NCI-H524 treated with DMSO at 0.1 percent for 48 hours (cell line): ENCODE data around the gene KLF7.

Experiments used
- DNase-seq: peaks from one replicate; lab custom pipeline; 2025; lab: John Stamatoyannopoulos, UW

The KLF7 gene

DNA sequence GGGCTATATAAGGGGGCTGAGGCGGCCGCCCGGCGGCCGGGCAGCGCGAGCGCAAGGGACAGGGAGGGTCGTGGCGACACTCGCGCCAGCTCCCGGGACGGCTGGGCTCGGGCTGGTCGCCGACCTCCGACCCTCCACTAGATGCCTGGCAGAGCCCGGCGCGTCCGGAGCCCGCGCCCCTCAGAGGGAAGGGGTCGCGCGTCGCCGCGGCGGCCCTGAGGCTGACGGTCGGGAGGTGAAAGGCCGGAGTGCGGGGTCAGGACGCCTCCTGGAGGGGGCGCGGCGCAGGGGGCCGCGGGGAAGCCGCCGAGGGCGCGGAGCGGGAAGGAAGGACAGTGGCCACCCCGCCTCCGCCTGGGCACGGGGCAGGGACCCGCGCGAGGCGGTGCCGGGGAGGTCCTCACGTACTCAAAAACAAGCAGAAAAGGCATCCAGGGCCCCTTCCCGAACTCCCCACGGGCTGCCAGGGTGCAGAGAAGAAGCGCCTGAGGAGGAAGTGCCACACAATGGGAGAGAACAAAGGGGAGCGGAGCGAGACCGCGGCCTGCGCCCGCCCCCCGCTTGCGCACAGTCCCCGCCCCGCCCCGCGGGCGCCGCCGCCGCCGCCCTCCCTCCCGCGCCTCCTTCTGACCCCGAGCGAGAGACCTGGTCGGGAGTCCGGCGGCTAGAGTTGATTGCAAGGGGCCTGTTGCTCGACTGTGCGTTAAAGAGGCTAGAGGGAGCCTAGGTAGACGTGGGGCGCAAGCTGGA lies 776 bp upstream of the KLF7 start:
- DNase-seq = no peak

DNA sequence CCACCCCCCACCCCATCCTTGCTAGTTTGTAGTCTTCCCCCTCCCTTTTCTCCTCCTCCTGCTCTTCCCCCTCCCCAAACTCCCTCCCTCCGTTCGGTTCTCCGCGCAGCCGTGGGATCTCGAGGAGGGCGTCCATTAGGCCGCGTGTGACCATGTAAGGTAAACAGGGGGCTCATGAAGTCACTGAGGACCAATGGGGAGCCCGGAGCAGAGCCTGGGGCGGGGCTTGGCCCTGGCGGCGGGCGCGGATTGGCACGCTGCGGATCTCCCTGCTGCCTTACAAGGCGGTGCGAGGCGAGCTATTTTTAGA lies 246 bp upstream of the KLF7 start:
- peak; percentile 77 for DNase-seq

DNA sequence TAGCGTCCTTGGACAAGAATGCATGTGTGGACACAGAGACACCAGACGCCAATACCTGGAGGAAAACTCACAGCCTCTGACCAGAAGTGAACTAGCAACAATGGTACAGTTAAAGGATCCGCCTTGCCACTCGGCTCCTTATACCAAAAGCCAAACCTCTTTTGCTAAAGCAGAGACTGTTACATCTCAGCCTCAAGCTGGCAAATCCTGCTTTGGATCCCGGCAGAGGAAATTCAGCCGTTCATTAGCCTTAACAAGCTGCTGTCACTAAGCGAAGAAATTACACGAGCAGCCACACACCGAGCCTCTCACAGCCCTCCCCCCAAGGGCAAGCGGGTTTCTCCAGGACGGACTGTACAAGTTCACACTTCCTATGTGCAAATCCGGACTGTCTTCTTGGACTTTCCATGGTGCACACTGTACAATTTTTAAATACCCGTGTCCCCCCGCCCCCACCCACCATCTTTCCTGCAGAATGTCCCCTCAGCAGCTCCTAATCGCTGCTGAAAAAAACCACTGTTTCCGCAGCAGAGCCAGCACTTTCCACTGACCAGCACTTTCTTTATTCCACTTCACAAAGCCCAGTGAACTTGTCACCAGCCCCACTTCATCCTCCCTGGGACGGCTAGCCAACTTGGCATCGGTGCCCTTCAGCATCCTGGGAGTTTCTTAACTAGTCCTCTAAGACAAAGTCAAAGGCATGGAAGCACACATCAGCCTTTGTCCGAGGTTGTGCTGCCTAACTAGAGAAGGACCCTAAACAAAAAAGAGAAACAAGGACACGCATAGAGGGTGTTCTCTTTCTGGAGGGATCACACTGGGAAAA lies 1.5 kb downstream of the KLF7 start:
- DNase-seq = no peak

DNA sequence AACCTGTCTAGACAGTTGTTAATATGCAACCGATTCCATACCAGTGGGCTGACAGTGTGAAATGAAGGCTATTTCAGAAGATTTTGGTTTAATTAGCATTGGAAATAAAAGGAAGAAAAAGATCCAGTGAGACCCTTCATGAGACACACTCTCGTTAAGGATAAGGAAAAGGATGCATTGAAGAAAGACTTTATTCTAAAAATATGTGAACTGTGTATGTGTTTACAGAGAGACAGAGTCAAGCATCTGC lies 2.1 kb downstream of the KLF7 start:
- no peak for DNase-seq

DNA sequence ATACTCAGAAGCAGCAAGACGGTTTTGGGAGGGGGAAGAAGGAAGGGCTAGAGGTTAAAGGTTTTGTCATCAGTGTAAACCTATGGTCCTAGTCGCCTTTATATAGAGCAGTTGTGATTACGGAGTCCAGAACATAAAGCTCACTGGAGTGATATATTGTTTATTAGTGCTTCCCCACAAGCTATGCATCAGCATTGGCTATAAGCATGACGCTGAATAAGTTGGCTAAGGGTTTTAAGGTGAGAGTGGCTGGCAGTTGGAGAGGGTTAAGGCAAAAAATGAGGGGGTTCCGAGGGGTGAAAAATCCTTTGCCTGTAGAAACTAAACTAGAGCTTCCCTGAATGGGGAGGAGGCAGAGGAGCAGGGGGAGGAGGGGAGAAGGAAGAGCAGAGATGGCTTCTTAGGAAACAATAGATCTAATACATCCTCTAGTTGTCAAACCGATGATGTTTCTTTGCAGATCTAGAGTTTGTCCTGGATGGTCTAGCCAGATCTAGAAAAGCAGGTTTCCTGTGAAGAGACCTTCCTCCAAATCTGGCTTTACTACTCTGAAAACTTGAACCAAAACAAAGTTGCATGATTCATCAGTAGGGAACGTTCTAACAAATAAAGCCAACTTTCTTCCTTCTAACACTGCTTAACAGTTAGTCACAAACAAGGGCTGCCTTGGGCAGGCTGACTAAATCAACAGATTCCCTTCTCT lies 2.5 kb downstream of the KLF7 start:
- no peak for DNase-seq

DNA sequence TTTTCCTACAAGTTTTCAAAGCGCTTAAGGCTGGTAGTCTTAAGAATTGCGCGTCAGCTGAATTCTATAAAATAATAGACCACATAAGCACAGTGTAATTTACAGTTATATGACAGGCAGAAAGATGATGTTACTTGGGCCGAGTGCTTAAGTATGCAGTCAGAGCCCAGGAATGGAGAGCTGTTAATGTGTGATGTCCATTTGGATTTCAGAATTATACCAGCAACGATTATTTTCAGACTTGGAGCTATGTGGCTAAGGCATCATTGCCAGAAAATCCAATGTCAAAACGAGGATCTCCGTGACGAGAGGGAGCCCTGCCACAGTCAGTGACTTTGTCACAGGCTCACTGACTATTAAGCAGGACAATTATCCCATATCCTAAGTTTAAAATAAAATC lies 3.4 kb downstream of the KLF7 start:
- no peak for DNase-seq

DNA sequence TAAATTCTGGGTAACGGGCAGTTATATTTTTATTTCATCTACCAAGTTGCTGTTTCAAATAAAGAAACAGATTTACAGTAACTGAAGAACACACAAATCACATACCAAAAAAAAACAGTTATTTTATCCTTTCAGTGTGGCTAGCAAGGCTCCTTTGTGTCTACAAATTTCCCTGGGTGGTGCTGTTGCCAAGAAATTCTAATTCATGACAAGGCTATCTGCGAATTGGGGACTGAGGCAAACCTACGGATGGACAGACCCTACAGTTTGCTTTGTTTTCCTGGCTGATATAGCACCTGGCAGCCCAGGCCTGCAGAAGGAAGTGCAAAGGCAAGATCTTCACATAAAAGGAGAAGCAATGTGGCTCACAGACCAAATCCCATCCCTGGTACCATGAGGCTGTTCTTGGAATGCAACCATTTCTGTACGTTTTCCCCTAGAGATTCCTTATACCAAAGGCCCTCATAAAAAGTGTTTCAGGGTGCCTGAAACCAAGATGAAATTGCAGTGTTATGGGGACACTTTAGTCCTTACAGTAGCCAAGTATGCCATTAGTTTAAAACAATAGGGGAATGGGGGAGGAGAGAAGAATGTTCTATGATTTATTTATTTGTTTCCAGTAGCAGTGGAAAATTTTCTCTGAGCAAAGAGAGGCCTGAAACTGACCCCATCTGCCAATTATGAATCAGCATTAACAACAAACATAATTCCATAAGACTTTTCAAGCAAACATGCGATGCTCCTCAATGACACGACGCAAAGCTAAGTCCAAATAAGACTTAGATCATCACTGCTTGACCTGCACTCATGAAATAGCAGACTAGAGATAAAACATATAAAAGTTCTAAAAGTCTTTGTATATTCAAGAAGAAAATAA lies 4.3 kb downstream of the KLF7 start:
- DNase-seq = no peak

DNA sequence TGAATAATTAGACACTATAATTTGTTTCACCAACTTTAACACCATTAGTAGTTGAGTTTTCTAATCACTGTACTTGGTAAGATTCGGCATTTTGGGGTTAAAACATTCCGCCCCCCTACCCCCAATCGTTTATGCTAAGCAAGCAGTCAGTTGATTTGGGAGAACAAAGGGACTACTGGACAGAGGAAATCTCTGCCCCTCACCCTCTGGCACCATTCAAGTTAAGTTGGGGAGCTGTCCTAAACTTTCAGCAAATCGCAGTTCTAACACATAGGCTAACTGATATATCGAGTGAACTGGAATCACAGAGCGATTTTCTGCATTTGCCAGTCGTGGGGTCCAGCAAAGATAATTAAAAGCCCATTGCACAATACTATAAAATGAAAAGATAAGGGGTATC lies 5.6 kb downstream of the KLF7 start:
- DNase-seq = no peak

DNA sequence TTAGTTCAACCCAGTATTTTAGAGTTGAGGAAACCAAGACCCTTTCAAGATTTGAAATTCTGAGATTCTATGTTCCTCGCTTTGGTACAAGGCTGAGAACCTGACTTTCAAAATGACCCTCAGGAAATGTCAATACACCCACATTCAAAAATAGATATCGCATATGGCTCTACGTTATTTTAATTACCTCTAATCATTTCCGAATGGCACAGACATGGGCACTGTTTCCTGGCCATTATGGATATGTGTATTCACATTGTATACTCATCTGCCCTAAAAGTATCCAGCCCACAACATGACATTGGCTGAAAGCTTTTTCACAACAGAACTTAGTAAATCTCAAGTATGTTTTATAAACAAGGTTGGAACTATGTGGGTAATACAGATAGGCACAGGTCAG lies 6.7 kb downstream of the KLF7 start:
- no peak for DNase-seq

DNA sequence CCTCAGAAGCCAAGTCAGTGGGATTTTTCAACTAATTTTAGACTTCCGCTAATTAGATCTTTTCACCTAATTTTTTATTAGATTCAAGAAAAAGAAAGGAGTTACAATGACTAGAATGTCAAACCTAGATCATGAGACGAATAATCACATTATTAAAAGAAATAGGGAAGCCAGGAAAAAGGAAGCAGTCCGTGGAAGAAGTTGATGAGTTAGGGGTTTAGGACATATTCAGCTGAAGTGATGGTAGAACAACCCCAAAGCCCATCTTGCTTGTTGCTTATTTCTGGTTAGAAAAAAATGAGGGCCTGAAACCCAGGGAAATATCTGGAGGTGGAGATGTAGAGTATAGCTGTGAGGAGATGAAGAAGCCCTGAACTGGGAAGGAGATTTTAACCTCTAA lies 8.0 kb downstream of the KLF7 start:
- no peak for DNase-seq

DNA sequence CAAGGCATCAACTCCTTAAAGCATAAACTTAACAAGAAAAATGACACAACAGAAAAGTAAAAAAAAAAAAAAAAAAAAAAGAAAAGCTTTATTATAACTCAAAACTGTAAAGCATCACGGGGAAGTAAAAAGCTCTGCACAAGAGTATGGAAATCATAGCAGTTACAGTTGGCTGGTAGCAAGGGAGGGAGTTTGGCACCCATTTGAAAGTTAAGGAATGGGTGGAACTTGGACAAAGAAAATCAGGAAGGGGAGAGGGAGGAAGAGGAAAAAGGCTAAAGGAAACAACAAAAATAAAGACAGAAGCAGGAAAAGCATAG lies 8.6 kb downstream of the KLF7 start:
- no peak for DNase-seq

DNA sequence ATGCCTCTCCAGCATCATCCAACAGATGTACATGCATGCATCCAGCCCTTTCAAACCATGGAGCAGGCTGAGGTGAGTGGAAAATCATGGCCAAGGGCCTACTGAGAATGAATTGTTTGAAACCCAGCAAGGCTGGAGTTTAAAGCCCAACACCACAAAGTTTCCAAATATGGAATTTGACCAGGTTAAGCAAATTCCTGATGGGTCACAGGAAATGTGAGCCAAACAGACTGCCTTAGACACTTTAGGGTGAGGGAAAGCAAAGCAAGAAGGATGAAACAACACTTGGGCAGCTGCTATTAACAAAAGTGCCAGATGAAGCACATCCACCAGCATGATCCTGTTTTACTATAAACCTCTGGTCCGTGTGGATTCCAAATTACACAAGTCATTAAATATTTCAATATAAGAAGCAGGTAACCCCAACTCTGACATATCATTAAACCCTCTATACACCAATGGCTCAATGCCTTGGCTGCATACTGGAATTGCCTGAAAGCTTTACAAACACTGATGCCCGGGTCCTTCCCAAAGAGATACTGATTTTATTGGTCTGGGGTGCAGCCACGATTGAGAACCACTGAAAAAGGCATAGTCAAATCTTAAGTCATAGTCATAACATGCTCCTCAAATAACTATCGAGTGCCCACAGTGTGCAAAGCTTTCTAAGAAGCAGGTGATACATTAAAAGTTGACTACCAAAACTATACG lies 9.1 kb downstream of the KLF7 start:
- DNase-seq = no peak

DNA sequence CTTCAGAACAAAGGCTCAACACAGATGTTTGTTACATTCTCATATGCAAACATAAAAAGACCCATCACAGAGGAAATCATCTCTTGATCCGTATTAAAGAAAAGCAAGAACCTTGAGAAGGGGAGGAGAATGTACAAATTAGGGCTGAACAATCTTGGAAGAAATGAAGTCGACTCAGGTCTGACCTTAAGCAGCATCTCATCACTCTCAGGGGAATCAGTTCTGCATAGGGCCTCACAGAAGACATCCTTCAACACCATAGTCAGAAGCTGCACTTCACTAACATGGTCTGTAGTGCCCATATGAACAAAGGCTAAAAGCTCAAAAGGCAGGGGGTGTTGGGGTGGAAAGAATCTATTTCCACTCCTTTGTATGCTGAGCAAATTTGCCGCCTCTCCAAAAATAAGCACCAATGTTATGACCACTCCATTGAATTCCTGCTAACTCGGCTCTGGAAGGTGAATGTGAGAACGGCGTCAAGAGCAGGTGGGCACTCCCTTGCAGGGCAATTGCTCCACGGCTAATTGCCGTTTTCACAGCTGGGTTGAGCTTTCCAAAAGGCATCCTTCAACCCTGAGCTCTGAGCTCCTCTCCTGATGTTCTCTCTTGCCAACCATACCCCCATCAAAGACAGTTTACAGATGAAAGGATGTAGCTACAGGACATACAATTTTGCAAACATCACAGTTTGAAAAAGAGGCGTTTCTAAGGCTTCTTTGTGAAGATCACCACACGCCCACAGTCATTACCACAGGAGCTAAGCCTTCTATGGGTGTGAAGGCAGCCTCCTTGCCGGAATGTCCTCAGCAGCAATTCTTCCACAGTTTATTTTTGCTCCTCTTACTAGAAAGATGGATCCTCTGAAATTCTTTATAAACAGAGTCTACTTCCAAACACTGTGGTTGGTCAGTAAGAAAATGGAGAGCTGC lies 10.0 kb downstream of the KLF7 start:
- DNase-seq = no peak

DNA sequence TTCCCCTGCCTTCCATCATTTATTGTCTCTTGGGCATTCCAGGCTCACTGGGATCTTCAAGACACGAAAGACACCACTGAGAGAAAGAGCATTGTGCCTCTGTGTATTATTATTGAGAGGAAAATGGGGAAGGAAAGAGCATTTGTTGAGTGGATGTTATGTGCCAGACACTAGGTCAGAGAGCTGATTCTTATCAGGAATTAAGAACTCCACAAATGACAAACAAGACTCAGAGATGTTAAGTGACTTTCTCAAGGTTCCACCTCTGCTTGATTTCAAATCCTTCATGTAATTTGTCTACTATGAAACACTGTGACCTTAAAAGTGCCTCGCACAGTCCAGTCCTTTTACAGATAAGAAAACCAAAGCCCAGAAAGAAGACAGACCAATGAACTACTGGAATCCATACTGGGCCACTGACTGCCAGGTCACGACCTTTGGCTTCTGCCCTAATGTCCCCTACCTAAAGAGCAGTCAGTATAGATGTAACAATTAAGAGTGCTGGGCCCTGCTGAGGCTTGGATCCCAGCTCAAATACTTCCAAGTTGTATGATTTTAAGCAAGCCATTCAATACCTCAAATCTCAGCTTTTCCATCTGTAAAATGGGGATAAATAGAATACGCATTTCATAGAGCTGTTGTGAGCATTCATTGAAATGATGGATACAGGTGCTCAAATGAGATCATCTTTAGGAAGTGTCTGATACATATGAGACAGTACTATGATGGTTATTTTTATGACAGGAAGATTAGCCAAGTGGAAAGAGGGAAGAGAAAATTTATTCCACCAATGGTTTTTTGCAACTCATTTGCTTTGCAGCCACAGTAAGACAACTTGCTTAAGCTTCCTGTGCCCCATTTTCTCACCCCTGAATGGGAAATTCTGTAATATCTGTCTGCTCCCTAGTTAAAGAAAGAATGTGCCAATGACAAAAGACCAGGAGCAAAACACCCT lies 10.9 kb downstream of the KLF7 start:
- no peak for DNase-seq

DNA sequence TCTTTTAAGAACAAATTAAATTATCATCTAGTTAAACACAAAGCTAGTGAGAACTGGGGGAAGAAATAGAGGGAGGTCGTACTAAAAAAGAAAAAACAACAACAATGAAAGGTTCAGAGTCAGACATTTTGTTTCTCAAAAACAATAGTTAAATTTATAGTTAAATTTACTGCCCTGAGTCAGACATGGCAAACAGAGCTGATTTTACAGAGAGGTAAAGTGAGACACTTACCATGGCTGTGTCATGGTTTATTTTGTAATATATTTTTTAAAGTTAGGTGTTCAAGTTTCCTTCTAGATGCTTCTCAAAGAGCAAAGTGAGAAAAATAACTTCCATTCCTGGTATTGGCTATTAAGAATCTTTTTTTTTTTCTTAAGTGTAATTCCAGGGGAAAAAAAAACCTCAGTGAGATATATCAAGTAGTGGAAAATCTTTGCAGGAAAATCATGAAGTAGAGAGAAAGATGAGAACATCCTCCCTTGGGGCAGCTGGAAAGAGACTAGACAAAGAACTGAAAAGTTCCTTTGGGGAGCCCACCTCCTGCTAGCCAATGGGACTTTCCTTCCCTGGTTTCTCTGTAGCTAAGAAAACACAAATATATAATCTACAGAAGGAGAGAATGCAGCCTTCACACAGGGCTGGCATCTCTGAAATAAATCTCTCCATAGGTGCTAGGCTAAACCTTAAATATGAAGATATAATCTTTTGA lies 12.3 kb downstream of the KLF7 start:
- DNase-seq = no peak

DNA sequence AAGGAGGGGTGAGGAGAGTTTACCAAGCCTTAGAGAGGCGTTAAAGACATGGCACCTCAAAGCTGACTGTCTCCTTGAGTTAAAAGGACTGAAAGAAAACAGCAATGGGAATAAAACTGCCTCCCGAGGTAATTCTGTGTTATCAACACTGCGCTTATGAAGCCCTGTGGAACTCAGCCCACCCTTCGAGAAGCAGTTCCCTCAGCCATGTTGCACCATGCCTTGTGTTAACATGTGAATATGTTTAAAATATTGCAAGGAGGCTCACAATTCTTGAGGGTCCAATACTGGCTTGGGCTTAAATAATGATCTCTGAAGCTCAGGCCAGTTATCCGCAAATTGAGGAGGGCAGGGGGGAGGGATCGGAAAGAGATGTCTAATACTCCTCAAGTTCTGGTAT lies 14.7 kb downstream of the KLF7 start:
- DNase-seq = no peak

DNA sequence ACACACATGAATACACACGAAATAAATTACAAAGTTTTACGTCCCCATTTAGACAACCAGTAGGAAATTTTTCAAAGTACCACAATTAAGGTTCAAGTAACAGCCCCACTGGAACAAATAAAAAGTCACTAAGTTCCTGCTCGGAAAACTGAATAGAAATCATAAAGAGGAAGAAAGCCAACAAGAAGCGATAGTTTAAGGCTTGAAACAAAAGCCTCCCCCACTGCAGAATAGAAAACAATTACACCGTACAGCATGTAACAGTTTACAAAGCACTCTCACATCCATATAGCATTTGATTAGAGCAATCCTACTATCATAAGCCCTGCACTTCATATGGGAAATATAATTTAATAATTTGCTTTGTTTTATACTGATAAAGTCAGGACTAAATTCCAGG lies 15.5 kb downstream of the KLF7 start:
- no peak for DNase-seq

DNA sequence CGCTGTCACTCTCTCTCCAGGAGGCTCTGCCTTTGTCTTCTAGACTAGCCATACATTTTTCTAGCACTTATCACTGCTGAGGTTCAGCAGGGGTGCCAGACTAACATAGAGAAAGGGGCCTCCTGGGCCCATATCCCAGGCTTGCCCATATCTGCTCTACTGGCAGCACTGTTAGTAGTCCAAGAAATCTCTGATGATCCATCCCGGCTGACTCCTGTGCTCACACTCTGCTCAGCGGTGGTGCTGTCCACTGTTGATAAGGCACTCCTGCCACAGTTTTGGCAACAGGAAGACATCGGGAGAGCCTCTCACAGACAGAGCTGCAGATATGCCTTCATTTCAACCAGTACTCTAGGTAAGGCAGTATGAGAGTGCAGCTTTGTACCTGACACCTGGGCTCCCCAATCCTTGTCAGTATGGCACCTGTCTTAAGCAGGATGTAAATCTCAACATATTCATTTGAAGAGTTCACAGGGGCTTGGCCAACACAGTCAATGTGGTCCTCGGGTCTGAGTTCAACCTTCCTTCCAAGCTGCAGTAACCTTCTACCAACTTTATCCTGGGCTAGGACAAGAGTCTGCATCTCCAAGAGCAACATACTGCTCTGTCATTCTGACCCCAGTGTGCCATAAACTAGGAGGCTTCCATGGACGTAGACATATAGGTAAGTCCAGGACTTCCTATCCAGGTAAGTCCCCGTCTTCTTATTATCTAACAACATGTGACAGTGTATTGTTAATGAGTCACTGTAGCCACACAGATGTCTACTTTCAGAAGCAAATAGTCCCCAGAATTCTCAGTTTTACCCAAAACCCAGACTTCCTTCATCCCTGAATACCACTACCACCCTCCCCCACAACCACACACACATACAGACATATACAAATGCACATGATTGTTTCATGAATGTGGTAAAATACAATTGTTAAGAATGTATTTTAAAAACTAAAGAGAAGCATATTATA lies 16.2 kb downstream of the KLF7 start:
- DNase-seq = no peak
